A549 (cell line): ENCODE data around the gene ESR1. TPM values are rescaled to one million over a fixed set of nuclear protein-coding genes. Genes with fewer than 3 reads are reported as not detected.
A peak's percentile ranks its signal among the peaks of the same experiment; 100 is the strongest.
"Not testable (repeated sequence)": the region's sequence is repeated elsewhere in the genome, so short reads cannot be mapped to it uniquely, and the experiment has no call there.

Experiments
- ATAC-seq, 2 experiments: fragments of 200-7000 bp in 1 of 2; fragments of >200 bp in 1 of 2; cut with Nextera tagmentation in 1 of 2; cut with Tn5 transposase in 1 of 2; 3 replicates each; pipeline versions ENCODE4 v1.8.0 to v1.9.1; 2018 to 2020; ENCODE audit warnings: mild to moderate bottlenecking in 1 of 2, moderate library complexity in 1 of 2
- CTCF ChIA-PET: fragments of 300-600 bp; sonication (Branson Sonifier 250); formaldehyde crosslinking; extraction: SDS; loops from one replicate; lab custom pipeline; 2021; ENCODE audit warnings: antibody characterized with exemption, inconsistent platforms; lab: Yijun Ruan, JAX
- POLR2A ChIA-PET: fragments of 350-600 bp; formaldehyde crosslinking; extraction: SDS; loops from one replicate; lab custom pipeline; 2021; ENCODE audit warnings: antibody characterized with exemption, inconsistent platforms; lab: Yijun Ruan, JAX
- DNase-seq, 2 experiments: peaks; one replicate each; pipeline versions ENCODE4 v3.0.0 to v3.0.0-alpha.2; 2011 to 2016; ENCODE audit warnings: low read depth in 1 of 2, low spot score in 1 of 2
- FAIRE-seq: peaks from 2 replicates; lab custom pipeline; 2011; peaks lifted over from hg19 to GRCh38; lab: Jason Lieb, UNC
- H3K27ac ChIP-seq, 2 experiments: fragments of >200 bp; sonication (Bioruptor Twin); formaldehyde crosslinking; 3 replicates each; pipeline ENCODE4 v1.5.1; 2016 to 2017
- H3K4me1 ChIP-seq: fragments of >200 bp; sonication (Bioruptor Twin); formaldehyde crosslinking; 3 replicates; pipeline ENCODE4 v1.6.1; 2016
- H3K4me2 ChIP-seq: fragments of >200 bp; sonication (Bioruptor Twin); formaldehyde crosslinking; 3 replicates; pipeline ENCODE4 v1.6.1; 2016
- H3K4me3 ChIP-seq: fragments of >200 bp; sonication (Bioruptor Twin); formaldehyde crosslinking; 3 replicates; pipeline ENCODE4 v1.5.1; 2016
- H3K9me3 ChIP-seq: fragments of >200 bp; sonication (Bioruptor Twin); formaldehyde crosslinking; 3 replicates; pipeline ENCODE4 v1.6.1; 2016
- BHLHE40 ChIP-seq: IDR thresholded peaks from 2 replicates; pipeline ENCODE4 v1.6.1; 2012; ENCODE audit warnings: low read depth, low read length, inconsistent platforms
- CEBPB ChIP-seq, 2 experiments: fragments of >200 bp in 1 of 2; sonication (Bioruptor Twin) in 1 of 2; formaldehyde crosslinking in 1 of 2; IDR thresholded peaks; 2 replicates each; pipeline ENCODE4 v1.6.1; 2012 to 2016
- CHD2 ChIP-seq: fragments of 150-350 bp; IDR thresholded peaks from 2 replicates; pipeline ENCODE4 v1.6.1; 2014; ENCODE audit warnings: low read length; ENCODE audit not compliant: partially characterized antibody
- CHD4 ChIP-seq: fragments of 200-600 bp; sonication (generic); IDR thresholded peaks from 2 replicates; pipeline ENCODE4 v1.6.1; 2016; ENCODE audit warnings: antibody characterized with exemption, mild to moderate bottlenecking, borderline replicate concordance
- EHMT2 ChIP-seq: fragments of 200-600 bp; sonication (generic); IDR thresholded peaks from 2 replicates; pipeline ENCODE4 v1.6.1; 2016; ENCODE audit warnings: antibody characterized with exemption, low read depth, mild to moderate bottlenecking, moderate library complexity
- EP300 ChIP-seq, 2 experiments: fragments of >200 bp; sonication (Bioruptor Twin); formaldehyde crosslinking; IDR thresholded peaks; 2 replicates in 1 of 2; 3 replicates in 1 of 2; pipeline ENCODE4 v1.6.1; 2016 to 2017
- FOSB ChIP-seq: fragments of 250-450 bp; sonication (Bioruptor Pico); IDR thresholded peaks from 2 replicates; pipeline ENCODE4 v1.5.0; 2020; ENCODE audit warnings: mild to moderate bottlenecking, moderate library complexity
- GATA3 ChIP-seq: IDR thresholded peaks from 2 replicates; pipeline ENCODE4 v1.6.1; 2012; ENCODE audit warnings: borderline replicate concordance
- HOXB13 ChIP-seq: fragments of 250-450 bp; sonication (Bioruptor Pico); IDR thresholded peaks from 2 replicates; pipeline ENCODE4 v1.5.0; 2020; ENCODE audit warnings: low read depth, mild to moderate bottlenecking, moderate library complexity
- HOXB5 ChIP-seq: fragments of 250-450 bp; sonication (Bioruptor Pico); IDR thresholded peaks from 2 replicates; pipeline ENCODE4 v1.5.0; 2020; ENCODE audit warnings: mild to moderate bottlenecking, moderate library complexity
- JUN ChIP-seq, 2 experiments: fragments of >200 bp; sonication (Bioruptor Twin); formaldehyde crosslinking; IDR thresholded peaks; 2 replicates in 1 of 2; 3 replicates in 1 of 2; pipeline ENCODE4 v1.6.1; 2016 to 2017
- MAFK ChIP-seq: fragments of 450-650 bp; IDR thresholded peaks from 2 replicates; pipeline ENCODE4 v1.6.1; 2014; ENCODE audit not compliant: partially characterized antibody
- MAZ ChIP-seq: fragments of 150-350 bp; IDR thresholded peaks from 2 replicates; pipeline ENCODE4 v1.6.1; 2014; ENCODE audit warnings: antibody characterized with exemption, low read depth, low read length, borderline replicate concordance
- MYC ChIP-seq: IDR thresholded peaks from 2 replicates; pipeline ENCODE4 v1.6.1; 2012; ENCODE audit warnings: mild to moderate bottlenecking, inconsistent platforms, low read length, improper control_type of control experiment, borderline replicate concordance
- NFE2L2 ChIP-seq: fragments of 150-350 bp; conservative IDR thresholded peaks from 2 replicates; pipeline ENCODE4 v1.6.1; 2014; ENCODE audit warnings: low read length
- NPAS2 ChIP-seq: fragments of 250-450 bp; sonication (Bioruptor Pico); IDR thresholded peaks from 2 replicates; pipeline ENCODE4 v1.8.0; 2022; ENCODE audit warnings: mild to moderate bottlenecking, moderate library complexity, borderline replicate concordance
- PHF8 ChIP-seq: fragments of 200-600 bp; sonication (generic); IDR thresholded peaks from 2 replicates; pipeline ENCODE4 v1.6.1; 2016; ENCODE audit warnings: low read depth, mild to moderate bottlenecking, antibody characterized with exemption, moderate library complexity, borderline replicate concordance
- POLR2A ChIP-seq: IDR thresholded peaks from 2 replicates; pipeline ENCODE4 v1.6.1; 2012; ENCODE audit warnings: mild to moderate bottlenecking, low read length
- RARB ChIP-seq: fragments of 250-450 bp; sonication (Bioruptor Pico); IDR thresholded peaks from 2 replicates; pipeline ENCODE4 v1.8.0; 2021; ENCODE audit warnings: mild to moderate bottlenecking, moderate library complexity
- RCOR1 ChIP-seq: fragments of 150-350 bp; IDR thresholded peaks from 2 replicates; pipeline ENCODE4 v1.6.1; 2014; ENCODE audit warnings: antibody characterized with exemption, low read length, low read depth
- RNF2 ChIP-seq: fragments of 200-600 bp; sonication (generic); IDR thresholded peaks from 2 replicates; pipeline ENCODE4 v1.6.1; 2016; ENCODE audit warnings: low read depth, mild to moderate bottlenecking, antibody characterized with exemption, moderate library complexity, borderline replicate concordance
- TFCP2L1 ChIP-seq: fragments of 250-450 bp; sonication (Bioruptor Pico); IDR thresholded peaks from 2 replicates; pipeline ENCODE4 v1.5.0; 2021; ENCODE audit warnings: mild to moderate bottlenecking
- TP53 ChIP-seq: fragments of 250-450 bp; sonication (Bioruptor Pico); IDR thresholded peaks from 2 replicates; pipeline ENCODE4 v1.5.0; 2021; ENCODE audit warnings: mild to moderate bottlenecking, moderate library complexity
- ZC3H11A ChIP-seq: fragments of 450-650 bp; IDR thresholded peaks from 2 replicates; pipeline ENCODE4 v1.6.1; 2014; ENCODE audit warnings: antibody characterized with exemption, mild to moderate bottlenecking
- WGBS: methylation state at CpG from one replicate; pipeline ENCODE4 v1.1.6; 2017; ENCODE audit errors: missing lambda C conversion rate; 5-methylcytosine and 5-hydroxymethylcytosine counted together
- polyA plus RNA-seq, 4 experiments: library from polyadenylated mRNA; depleted of rRNA in 3 of 4; stranded (reverse); fragments of >200 nt; fragmentation: RNase III in 1 of 4; extraction: RNeasy Plus Mini Kit Qiagen cat#74134 plus additional on column Dnase treatment in 1 of 4; gene quantifications; 2 replicates in 3 of 4; 3 replicates in 1 of 4; pipeline ENCODE4 v1.2.3, GENCODE V29; 2011 to 2017
- TF ChIP-seq, protein P1 (sequence below): fragments of >200 bp; sonication (Bioruptor Twin); formaldehyde crosslinking; IDR thresholded peaks from 3 replicates; pipeline ENCODE4 v1.5.1; 2016
- TF ChIP-seq, protein P2 (sequence below): fragments of 250-450 bp; sonication (Bioruptor Pico); IDR thresholded peaks from 2 replicates; pipeline ENCODE4 v1.5.0; 2021; ENCODE audit warnings: mild to moderate bottlenecking, moderate library complexity, borderline replicate concordance
- TF ChIP-seq, protein P3 (sequence below): fragments of >200 bp; sonication (Bioruptor Twin); formaldehyde crosslinking; IDR thresholded peaks from 3 replicates; pipeline ENCODE4 v1.6.1; 2016
- TF ChIP-seq, protein P4 (sequence below): fragments of 200-600 bp; sonication (generic); IDR thresholded peaks from 2 replicates; pipeline ENCODE4 v1.6.1; 2016; ENCODE audit warnings: antibody characterized with exemption, mild to moderate bottlenecking, moderate library complexity

The ESR1 gene
- polyA plus RNA-seq, 2 of the 4 experiments (the other 2 are of a cell fraction), result not detected

DNA sequence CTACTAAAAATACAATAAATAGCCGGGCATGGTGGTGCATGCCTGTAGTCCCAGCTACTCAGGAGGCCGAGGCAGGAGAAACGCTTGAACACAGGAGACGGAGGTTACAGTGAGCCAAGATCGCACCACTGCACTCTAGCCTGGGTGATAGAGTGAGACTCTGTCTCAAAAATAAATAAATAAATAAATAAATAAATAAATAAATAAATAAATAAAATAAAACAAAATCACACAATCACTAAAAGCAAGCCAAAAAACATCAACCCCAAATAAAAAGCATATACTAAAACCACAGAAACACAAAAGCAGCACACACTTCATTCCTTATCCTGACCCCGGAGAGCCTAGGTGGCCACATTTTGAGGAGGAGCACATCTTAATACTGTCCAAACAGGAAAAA, 330.9 kb downstream of the ESR1 start:
- ATAC-seq, H3K4me3 ChIP-seq, H3K4me2 ChIP-seq, POLR2A ChIA-PET, DNase-seq, FAIRE-seq, H3K27ac ChIP-seq, H3K9me3 ChIP-seq: not testable (repeated sequence)
- CTCF ChIA-PET, result interaction anchor here (1.2 kb wide), 1 partner anchor 163 kb away, joined by 3 read pairs; no protein-coding TSS in a partner anchor
- 87% methylated on average over 6 of the region's 6 CpGs for WGBS
- TF ChIP-seq ZC3H11A, result peak; percentile 51
- TF ChIP-seq, all 56 proteins: peak for 1; not testable (repeated sequence) for 55
- peaks cover 14% of the 10 kb centered on the region; the same call in 2 of the 3 replicates for H3K4me1 ChIP-seq

DNA sequence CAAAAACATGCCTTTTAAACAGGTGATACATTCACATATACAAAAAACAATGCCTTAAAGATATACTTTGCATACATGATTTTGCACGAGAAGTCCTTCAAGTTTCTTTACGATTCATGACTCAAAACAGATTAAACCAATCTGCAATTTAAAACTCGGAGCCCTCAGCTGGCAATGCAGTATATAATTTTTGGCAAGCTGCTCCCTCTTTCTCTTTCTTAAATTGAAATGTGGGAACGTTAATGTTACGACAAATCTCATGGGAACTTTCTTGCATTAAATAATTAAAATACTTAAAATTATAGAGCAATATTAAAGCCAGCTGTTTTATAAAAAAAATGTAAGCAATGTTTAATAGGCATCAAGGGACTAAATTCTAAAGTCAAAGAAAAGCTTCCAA, 334.6 kb downstream of the ESR1 start:
- TF ChIP-seq CHD4 (no peak), CEBPB (IDR thresholded peaks at IDR 0.05) (no peak), JUN (IDR thresholded peaks at IDR 0.05) (no peak), BHLHE40 (no peak), TFCP2L1 (CRISPR knock-in tag) (no peak), NFE2L2 (no peak), MYC (no peak), HOXB13 (CRISPR knock-in tag) (no peak), MAZ (no peak), CHD2 (no peak), GATA3 (no peak), RARB (CRISPR knock-in tag) (no peak), PHF8 (no peak), FOSB (CRISPR knock-in tag) (no peak), POLR2A (no peak), HOXB5 (CRISPR knock-in tag) (no peak)
- TF ChIP-seq, protein P1, sequence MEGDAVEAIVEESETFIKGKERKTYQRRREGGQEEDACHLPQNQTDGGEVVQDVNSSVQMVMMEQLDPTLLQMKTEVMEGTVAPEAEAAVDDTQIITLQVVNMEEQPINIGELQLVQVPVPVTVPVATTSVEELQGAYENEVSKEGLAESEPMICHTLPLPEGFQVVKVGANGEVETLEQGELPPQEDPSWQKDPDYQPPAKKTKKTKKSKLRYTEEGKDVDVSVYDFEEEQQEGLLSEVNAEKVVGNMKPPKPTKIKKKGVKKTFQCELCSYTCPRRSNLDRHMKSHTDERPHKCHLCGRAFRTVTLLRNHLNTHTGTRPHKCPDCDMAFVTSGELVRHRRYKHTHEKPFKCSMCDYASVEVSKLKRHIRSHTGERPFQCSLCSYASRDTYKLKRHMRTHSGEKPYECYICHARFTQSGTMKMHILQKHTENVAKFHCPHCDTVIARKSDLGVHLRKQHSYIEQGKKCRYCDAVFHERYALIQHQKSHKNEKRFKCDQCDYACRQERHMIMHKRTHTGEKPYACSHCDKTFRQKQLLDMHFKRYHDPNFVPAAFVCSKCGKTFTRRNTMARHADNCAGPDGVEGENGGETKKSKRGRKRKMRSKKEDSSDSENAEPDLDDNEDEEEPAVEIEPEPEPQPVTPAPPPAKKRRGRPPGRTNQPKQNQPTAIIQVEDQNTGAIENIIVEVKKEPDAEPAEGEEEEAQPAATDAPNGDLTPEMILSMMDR, result no peak
- TF ChIP-seq, protein P2, sequence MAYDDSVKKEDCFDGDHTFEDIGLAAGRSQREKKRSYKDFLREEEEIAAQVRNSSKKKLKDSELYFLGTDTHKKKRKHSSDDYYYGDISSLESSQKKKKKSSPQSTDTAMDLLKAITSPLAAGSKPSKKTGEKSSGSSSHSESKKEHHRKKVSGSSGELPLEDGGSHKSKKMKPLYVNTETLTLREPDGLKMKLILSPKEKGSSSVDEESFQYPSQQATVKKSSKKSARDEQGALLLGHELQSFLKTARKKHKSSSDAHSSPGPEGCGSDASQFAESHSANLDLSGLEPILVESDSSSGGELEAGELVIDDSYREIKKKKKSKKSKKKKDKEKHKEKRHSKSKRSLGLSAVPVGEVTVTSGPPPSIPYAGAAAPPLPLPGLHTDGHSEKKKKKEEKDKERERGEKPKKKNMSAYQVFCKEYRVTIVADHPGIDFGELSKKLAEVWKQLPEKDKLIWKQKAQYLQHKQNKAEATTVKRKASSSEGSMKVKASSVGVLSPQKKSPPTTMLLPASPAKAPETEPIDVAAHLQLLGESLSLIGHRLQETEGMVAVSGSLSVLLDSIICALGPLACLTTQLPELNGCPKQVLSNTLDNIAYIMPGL (CRISPR knock-in tag), result no peak
- TF ChIP-seq, protein P3, sequence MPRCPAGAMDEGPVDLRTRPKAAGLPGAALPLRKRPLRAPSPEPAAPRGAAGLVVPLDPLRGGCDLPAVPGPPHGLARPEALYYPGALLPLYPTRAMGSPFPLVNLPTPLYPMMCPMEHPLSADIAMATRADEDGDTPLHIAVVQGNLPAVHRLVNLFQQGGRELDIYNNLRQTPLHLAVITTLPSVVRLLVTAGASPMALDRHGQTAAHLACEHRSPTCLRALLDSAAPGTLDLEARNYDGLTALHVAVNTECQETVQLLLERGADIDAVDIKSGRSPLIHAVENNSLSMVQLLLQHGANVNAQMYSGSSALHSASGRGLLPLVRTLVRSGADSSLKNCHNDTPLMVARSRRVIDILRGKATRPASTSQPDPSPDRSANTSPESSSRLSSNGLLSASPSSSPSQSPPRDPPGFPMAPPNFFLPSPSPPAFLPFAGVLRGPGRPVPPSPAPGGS, result no peak
- WGBS, result 84% methylated on average over 5 of the region's 5 CpGs
- CTCF ChIA-PET, result interaction anchor here (3.3 kb wide), 1 partner anchor 377 kb away, joined by 7 read pairs; no protein-coding TSS in a partner anchor
- DNase-seq, result no peak
- no peak for ATAC-seq
- Histone ChIP-seq H3K4me1 (no peaks in the 10 kb centered on the region; the same call in 2 of the 3 replicates), H3K4me3 (no peak overlapping the region), H3K9me3 (no peaks in the 10 kb centered on the region), H3K4me2 (no peak overlapping the region), H3K27ac (no peak overlapping the region)
- POLR2A ChIA-PET, result no interaction called here
- no peak for FAIRE-seq

DNA sequence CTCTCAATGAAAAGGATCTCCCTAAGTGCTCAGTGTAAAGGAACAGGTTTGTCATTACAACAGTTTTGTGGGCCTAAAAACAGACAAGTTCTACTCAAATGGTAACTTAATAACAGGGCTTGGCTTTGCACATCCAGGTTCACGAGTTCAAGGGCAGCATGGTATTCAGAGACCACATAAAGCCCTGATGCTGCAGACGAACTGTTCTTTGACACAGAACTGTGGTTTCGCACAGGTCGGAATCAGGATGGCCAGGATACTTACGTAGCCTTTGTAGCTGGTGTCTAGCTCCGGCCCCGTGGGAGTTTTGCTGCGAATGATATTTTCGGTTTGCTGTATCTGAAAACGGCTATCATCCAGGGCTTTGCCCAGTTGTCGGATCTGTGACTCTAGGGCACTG, 335.9 kb downstream of the ESR1 start:
- H3K27ac ChIP-seq, result no peak overlapping the region
- FAIRE-seq (no peak), ATAC-seq (no peak), DNase-seq (no peak)
- H3K4me1 ChIP-seq, result no peaks in the 10 kb centered on the region
- no peaks in the 10 kb centered on the region for H3K9me3 ChIP-seq
- POLR2A ChIA-PET, result no interaction called here
- 91% methylated on average over 10 of the region's 11 CpGs for WGBS
- no peak overlapping the region for H3K4me2 ChIP-seq
- CTCF ChIA-PET, result interaction anchor here (3.3 kb wide), 1 partner anchor 378 kb away, joined by 7 read pairs; no protein-coding TSS in a partner anchor
- no peak overlapping the region for H3K4me3 ChIP-seq
- TF ChIP-seq NPAS2 (CRISPR knock-in tag) (no peak), MAFK (no peak), TP53 (CRISPR knock-in tag) (no peak), EHMT2 (no peak), EP300 (IDR thresholded peaks at IDR 0.05) (no peak), RCOR1 (no peak), RNF2 (no peak)
- TF ChIP-seq, protein P4, sequence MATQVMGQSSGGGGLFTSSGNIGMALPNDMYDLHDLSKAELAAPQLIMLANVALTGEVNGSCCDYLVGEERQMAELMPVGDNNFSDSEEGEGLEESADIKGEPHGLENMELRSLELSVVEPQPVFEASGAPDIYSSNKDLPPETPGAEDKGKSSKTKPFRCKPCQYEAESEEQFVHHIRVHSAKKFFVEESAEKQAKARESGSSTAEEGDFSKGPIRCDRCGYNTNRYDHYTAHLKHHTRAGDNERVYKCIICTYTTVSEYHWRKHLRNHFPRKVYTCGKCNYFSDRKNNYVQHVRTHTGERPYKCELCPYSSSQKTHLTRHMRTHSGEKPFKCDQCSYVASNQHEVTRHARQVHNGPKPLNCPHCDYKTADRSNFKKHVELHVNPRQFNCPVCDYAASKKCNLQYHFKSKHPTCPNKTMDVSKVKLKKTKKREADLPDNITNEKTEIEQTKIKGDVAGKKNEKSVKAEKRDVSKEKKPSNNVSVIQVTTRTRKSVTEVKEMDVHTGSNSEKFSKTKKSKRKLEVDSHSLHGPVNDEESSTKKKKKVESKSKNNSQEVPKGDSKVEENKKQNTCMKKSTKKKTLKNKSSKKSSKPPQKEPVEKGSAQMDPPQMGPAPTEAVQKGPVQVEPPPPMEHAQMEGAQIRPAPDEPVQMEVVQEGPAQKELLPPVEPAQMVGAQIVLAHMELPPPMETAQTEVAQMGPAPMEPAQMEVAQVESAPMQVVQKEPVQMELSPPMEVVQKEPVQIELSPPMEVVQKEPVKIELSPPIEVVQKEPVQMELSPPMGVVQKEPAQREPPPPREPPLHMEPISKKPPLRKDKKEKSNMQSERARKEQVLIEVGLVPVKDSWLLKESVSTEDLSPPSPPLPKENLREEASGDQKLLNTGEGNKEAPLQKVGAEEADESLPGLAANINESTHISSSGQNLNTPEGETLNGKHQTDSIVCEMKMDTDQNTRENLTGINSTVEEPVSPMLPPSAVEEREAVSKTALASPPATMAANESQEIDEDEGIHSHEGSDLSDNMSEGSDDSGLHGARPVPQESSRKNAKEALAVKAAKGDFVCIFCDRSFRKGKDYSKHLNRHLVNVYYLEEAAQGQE, result no peak
